Calu3 (cell line): ENCODE results near the gene SH3PXD2A. TPM values are rescaled to one million over a fixed set of nuclear protein-coding genes. Genes with fewer than 3 reads are reported as not detected.

ENCODE experiments used
- BruUV-seq: library from RNA; stranded (reverse); fragments of 400-500 nt; replicated peaks from 2 replicates; lab custom pipeline; 2021; lab: Mats Ljungman, UMichigan
- CTCF ChIA-PET: fragments of 300-600 bp; sonication (Branson Sonifier 250); formaldehyde crosslinking; loops from one replicate; lab custom pipeline; 2022; ENCODE audit warnings: antibody characterized with exemption; lab: Charles Lee
- DNase-seq: peaks from one replicate; pipeline ENCODE4 v3.0.0; 2022
- H3K27ac Mint-ChIP-seq: one replicate; pipeline ENCODE4 v1.8.0; 2022; ENCODE audit warnings: mixed read lengths; ENCODE audit not compliant: unreplicated experiment
- H3K27me3 Mint-ChIP-seq: one replicate; pipeline ENCODE4 v1.8.0; 2022; ENCODE audit warnings: mixed read lengths; ENCODE audit not compliant: unreplicated experiment
- H3K36me3 Mint-ChIP-seq: one replicate; pipeline ENCODE4 v1.8.0; 2022; ENCODE audit warnings: mild to moderate bottlenecking, moderate library complexity, mixed read lengths; ENCODE audit not compliant: insufficient read depth, unreplicated experiment
- H3K4me1 Mint-ChIP-seq: one replicate; pipeline ENCODE4 v1.8.0; 2022; ENCODE audit warnings: mild to moderate bottlenecking, low read depth, mixed read lengths; ENCODE audit not compliant: unreplicated experiment
- H3K4me3 Mint-ChIP-seq: one replicate; pipeline ENCODE4 v1.8.0; 2022; ENCODE audit warnings: mild to moderate bottlenecking, low read depth, moderate library complexity, mixed read lengths; ENCODE audit not compliant: unreplicated experiment
- H3K9me3 Mint-ChIP-seq: one replicate; pipeline ENCODE4 v1.8.0; 2022; ENCODE audit warnings: low read depth, mixed read lengths; ENCODE audit not compliant: unreplicated experiment
- CTCF ChIP-seq: fragments of 200-600 bp; IDR thresholded peaks from one replicate; pipeline ENCODE4 v1.8.0; 2022; ENCODE audit warnings: antibody characterized with exemption; ENCODE audit not compliant: unreplicated experiment
- intact Hi-C: fragments of 100-400 bp; cut with micrococcal nuclease; formaldehyde crosslinking; loops from one replicate; pipeline ENCODE4 v1.10.0; 2022; ENCODE audit not compliant: unreplicated experiment
- total RNA-seq: library from RNA; stranded (reverse); gene quantifications from 2 replicates; pipeline ENCODE4 v1.2.3, GENCODE V29; 2022

Gene SH3PXD2A
- total RNA-seq, 1 experiment from 2014 or later = 7.5 TPM

- H3K9me3 Mint-ChIP-seq = no peaks in the 10 kb centered on the region
- BruUV-seq = no TSS peak
- peaks cover 5% of the 10 kb centered on the region for H3K36me3 Mint-ChIP-seq
- no peak overlapping the region for H3K4me3 Mint-ChIP-seq
- H3K27ac Mint-ChIP-seq = no peak overlapping the region
- no peak for TF ChIP-seq CTCF
- intact Hi-C loops = no loop called here
- CTCF ChIA-PET = no interaction called here
- no peak for DNase-seq
- peaks cover 3% of the 10 kb centered on the region for H3K27me3 Mint-ChIP-seq
- peaks cover 25% of the 10 kb centered on the region for H3K4me1 Mint-ChIP-seq
Observed at GRCh38 chr10:103714232-103714891, 141.0 kb downstream of the SH3PXD2A start.

GRCh38 chr10:103713676-103714075 lies 141.7 kb downstream of the SH3PXD2A start:
- Mint-ChIP-seq H3K9me3 (no peaks in the 10 kb centered on the region), H3K27ac (no peak overlapping the region), H3K4me1 (peaks cover 25% of the 10 kb centered on the region), H3K36me3 (peaks cover 5% of the 10 kb centered on the region), H3K27me3 (peaks cover 7% of the 10 kb centered on the region), H3K4me3 (no peak overlapping the region)
- no peak for TF ChIP-seq CTCF
- CTCF ChIA-PET = interaction anchor here (1.2 to 1.5 kb wide), 2 partner anchors 68 to 109 kb away, joined by 3 to 4 read pairs; no protein-coding TSS in a partner anchor
- intact Hi-C loops = loop anchor here (1.0 kb wide), 2 partner anchors 146 to 171 kb away; no protein-coding TSS in a partner anchor
- DNase-seq = no peak
- BruUV-seq = no TSS peak

- CTCF ChIA-PET = interaction anchor here (0.6 to 2.1 kb wide), 7 partner anchors 27 to 175 kb away, joined by 3 to 7 read pairs (median 4); no protein-coding TSS in a partner anchor
- peaks cover 5% of the 10 kb centered on the region for H3K36me3 Mint-ChIP-seq
- intact Hi-C loops = loop anchor here (1.0 kb wide), 2 partner anchors 146 to 171 kb away; no protein-coding TSS in a partner anchor
- TF ChIP-seq CTCF = peak; percentile 81
- peaks cover 7% of the 10 kb centered on the region for H3K27me3 Mint-ChIP-seq
- BruUV-seq = no TSS peak
- peak; percentile 80 for DNase-seq
- peaks cover 25% of the 10 kb centered on the region for H3K4me1 Mint-ChIP-seq
- no peaks in the 10 kb centered on the region for H3K9me3 Mint-ChIP-seq
- H3K4me3 Mint-ChIP-seq = no peak overlapping the region
- H3K27ac Mint-ChIP-seq = no peak overlapping the region
Observed at GRCh38 chr10:103712898-103713498, 142.4 kb downstream of the SH3PXD2A start.

GRCh38 chr10:103712146-103712545 lies 143.2 kb downstream of the SH3PXD2A start:
- no TSS peak for BruUV-seq
- Mint-ChIP-seq H3K4me3 (no peak overlapping the region), H3K27me3 (peaks cover 7% of the 10 kb centered on the region), H3K9me3 (no peaks in the 10 kb centered on the region), H3K27ac (no peak overlapping the region), H3K36me3 (peaks cover 5% of the 10 kb centered on the region), H3K4me1 (peaks cover 18% of the 10 kb centered on the region)
- no peak for DNase-seq
- CTCF ChIA-PET = interaction anchor here (2.1 kb wide), 1 partner anchor 26 kb away, joined by 7 read pairs; no protein-coding TSS in a partner anchor
- intact Hi-C loops = no loop called here
- no peak for TF ChIP-seq CTCF
